PC-9 (cell line): ENCODE data around the gene ZNF580. TPM values are rescaled to one million over a fixed set of nuclear protein-coding genes. Genes with fewer than 3 reads are reported as not detected.
A peak's percentile ranks its signal among the peaks of the same experiment; 100 is the strongest.

Source experiments
- BruUV-seq: library from RNA; stranded (reverse); fragments of 400-500 nt; replicated peaks from 2 replicates; lab custom pipeline; 2021; lab: Mats Ljungman, UMichigan
- CTCF ChIA-PET: fragments of 300-600 bp; sonication (Branson Sonifier 250); formaldehyde crosslinking; loops from one replicate; lab custom pipeline; 2022; ENCODE audit warnings: antibody characterized with exemption; lab: Charles Lee
- POLR2A ChIA-PET: fragments of 300-600 bp; sonication (Branson Sonifier 250); formaldehyde crosslinking; loops from one replicate; lab custom pipeline; 2022; ENCODE audit warnings: antibody characterized with exemption; ENCODE audit not compliant: unreplicated experiment; lab: Charles Lee
- DNase-seq, 2 experiments: peaks; one replicate each; pipeline versions ENCODE4 v3.0.0 to v3.0.0-alpha.2; 2015 to 2022; ENCODE audit warnings: mixed read lengths in 1 of 2
- H2AFZ ChIP-seq: fragments of 200-600 bp; sonication (generic); 2 replicates; pipeline ENCODE4 v1.8.1; 2017; ENCODE audit warnings: antibody characterized with exemption
- H3F3A ChIP-seq: fragments of 200-600 bp; sonication (generic); 2 replicates; pipeline ENCODE4 v1.8.1; 2017; ENCODE audit warnings: antibody characterized with exemption, mild to moderate bottlenecking, low read depth; ENCODE audit not compliant: insufficient read depth
- H3K27ac ChIP-seq: fragments of 200-600 bp; sonication (generic); 2 replicates; pipeline ENCODE4 v1.6.1; 2016; ENCODE audit warnings: mixed run types
- H3K27me3 ChIP-seq: fragments of 200-600 bp; sonication (generic); 2 replicates; pipeline ENCODE4 v1.6.1; 2016; ENCODE audit warnings: low read depth, mixed run types; ENCODE audit not compliant: insufficient read depth
- H3K36me3 ChIP-seq: fragments of 200-600 bp; sonication (generic); 2 replicates; pipeline ENCODE4 v1.6.1; 2016; ENCODE audit warnings: low read depth, mixed run types
- H3K4me1 ChIP-seq: fragments of 200-600 bp; sonication (generic); replicated peaks from 2 replicates; pipeline ENCODE4 v1.6.1; 2016; ENCODE audit warnings: mixed run types; ENCODE audit not compliant: insufficient read depth
- H3K4me2 ChIP-seq: fragments of 200-600 bp; sonication (generic); 2 replicates; pipeline ENCODE4 v1.6.1; 2017; ENCODE audit warnings: mixed run types
- H3K4me3 ChIP-seq: fragments of 200-600 bp; sonication (generic); 2 replicates; pipeline ENCODE4 v1.6.1; 2016; ENCODE audit warnings: mixed run types
- H3K79me2 ChIP-seq: fragments of 200-600 bp; sonication (generic); 2 replicates; pipeline ENCODE4 v1.6.1; 2017; ENCODE audit warnings: low read depth, mixed run types
- H3K9me2 ChIP-seq: fragments of 200-600 bp; sonication (generic); 2 replicates; pipeline ENCODE4 v1.8.1; 2017; ENCODE audit warnings: mild to moderate bottlenecking; ENCODE audit not compliant: insufficient read depth
- H3K9me3 ChIP-seq: fragments of 200-600 bp; sonication (generic); 2 replicates; pipeline ENCODE4 v1.8.1; 2016; ENCODE audit warnings: low read depth; ENCODE audit not compliant: insufficient read depth
- H4K20me1 ChIP-seq: fragments of 200-600 bp; sonication (generic); 2 replicates; pipeline ENCODE4 v1.8.1; 2017; ENCODE audit not compliant: insufficient read depth
- EZH2 ChIP-seq: fragments of 200-600 bp; sonication (generic); IDR thresholded peaks from 2 replicates; pipeline ENCODE4 v1.8.0; 2017; ENCODE audit warnings: antibody characterized with exemption, low read depth
- intact Hi-C: fragments of 100-400 bp; cut with micrococcal nuclease; formaldehyde crosslinking; loops from one replicate; pipeline ENCODE4 v1.10.0; 2022; ENCODE audit not compliant: unreplicated experiment
- total RNA-seq: library from RNA; stranded (reverse); gene quantifications from 2 replicates; pipeline ENCODE4 v1.2.3, GENCODE V29; 2021
- TF ChIP-seq, protein P1 (sequence below): fragments of 200-600 bp; sonication (generic); conservative IDR thresholded peaks from 2 replicates; pipeline ENCODE4 v1.6.1; 2017; ENCODE audit warnings: mixed run types, antibody characterized with exemption, mild to moderate bottlenecking, moderate library complexity

The ZNF580 gene
- total RNA-seq, 1 experiment from 2014 or later, result 56.6 TPM

DNA sequence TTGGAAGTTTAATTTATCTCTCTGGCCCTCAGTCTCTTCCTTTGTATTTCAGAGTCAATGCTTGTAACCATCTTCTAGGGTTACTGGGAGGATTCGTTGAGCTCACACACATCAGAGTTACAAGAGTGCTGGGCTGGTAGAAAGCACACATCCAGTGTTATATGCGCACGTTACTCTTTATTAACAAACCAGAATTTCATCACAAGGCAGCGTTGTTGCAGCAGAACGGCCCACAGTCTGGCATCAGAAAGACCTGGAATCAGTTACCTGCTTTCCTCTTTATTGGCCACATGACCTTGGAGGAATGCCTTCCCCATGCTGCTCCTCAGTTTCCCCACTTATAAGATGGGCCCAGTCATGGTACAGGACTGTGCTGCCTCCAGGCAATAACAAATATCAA is 31.5 kb upstream of the ZNF580 start:
- Histone ChIP-seq H2AFZ (no peak overlapping the region), H3K27me3 (no peaks in the 10 kb centered on the region), H3K79me2 (peaks cover 40% of the 10 kb centered on the region), H3K4me3 (no peak overlapping the region), H3K4me2 (no peak overlapping the region), H3K9me3 (no peaks in the 10 kb centered on the region), H3F3A (peaks cover 36% of the 10 kb centered on the region), H3K27ac (no peak overlapping the region), H3K9me2 (no peaks in the 10 kb centered on the region), H3K4me1 (peaks cover 10% of the 10 kb centered on the region), H3K36me3 (peaks cover 12% of the 10 kb centered on the region; the same call in 1 of the 2 replicates), H4K20me1 (peaks cover 50% of the 10 kb centered on the region)
- CTCF ChIA-PET, result interaction anchor here (0.6 kb wide), 1 partner anchor 15 kb away, joined by 13 read pairs; the partner anchor contains the start of gene ZNF784
- POLR2A ChIA-PET, result no interaction called here
- intact Hi-C loops, result no loop called here
- peak in 1 of 2 experiments; percentile 20 for DNase-seq
- no TSS peak for BruUV-seq
- TF ChIP-seq, protein P1, sequence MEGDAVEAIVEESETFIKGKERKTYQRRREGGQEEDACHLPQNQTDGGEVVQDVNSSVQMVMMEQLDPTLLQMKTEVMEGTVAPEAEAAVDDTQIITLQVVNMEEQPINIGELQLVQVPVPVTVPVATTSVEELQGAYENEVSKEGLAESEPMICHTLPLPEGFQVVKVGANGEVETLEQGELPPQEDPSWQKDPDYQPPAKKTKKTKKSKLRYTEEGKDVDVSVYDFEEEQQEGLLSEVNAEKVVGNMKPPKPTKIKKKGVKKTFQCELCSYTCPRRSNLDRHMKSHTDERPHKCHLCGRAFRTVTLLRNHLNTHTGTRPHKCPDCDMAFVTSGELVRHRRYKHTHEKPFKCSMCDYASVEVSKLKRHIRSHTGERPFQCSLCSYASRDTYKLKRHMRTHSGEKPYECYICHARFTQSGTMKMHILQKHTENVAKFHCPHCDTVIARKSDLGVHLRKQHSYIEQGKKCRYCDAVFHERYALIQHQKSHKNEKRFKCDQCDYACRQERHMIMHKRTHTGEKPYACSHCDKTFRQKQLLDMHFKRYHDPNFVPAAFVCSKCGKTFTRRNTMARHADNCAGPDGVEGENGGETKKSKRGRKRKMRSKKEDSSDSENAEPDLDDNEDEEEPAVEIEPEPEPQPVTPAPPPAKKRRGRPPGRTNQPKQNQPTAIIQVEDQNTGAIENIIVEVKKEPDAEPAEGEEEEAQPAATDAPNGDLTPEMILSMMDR, result no peak
- no peak for TF ChIP-seq EZH2

DNA sequence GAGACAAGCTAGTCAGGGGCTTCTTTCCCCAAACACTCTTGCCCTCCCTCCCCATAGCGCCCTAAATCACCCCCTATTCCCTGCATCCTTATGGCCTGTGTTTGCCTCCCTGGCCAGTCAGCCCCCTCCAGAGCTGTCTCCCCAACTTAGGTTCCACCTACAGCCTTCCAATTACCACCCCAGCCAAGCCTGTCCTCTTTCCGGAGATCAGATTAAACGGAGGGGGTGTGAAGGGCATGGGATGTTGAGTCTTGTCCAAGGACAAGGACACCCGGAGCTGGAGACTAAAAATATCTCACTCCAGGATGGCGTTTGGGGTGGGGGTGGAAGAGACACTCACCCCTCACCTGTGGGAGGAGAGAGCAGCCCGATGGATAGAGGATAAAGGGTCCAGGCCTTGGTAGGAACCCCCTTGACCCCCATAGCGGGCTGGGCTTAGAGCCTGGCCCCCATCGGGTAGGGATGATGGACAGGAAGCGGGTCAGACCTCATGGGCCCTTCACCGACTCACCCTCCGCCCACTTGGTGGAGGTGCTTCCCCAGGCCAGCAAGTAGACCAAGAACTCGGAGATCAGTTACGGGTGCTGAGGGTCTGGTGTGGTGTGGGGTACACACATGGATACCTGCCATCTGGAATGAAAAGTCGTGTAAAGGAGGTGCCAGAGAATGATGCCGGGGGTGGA is 29.4 kb upstream of the ZNF580 start:
- intact Hi-C loops, result no loop called here
- Histone ChIP-seq H3K4me2 (no peak overlapping the region), H3K9me2 (no peaks in the 10 kb centered on the region), H4K20me1 (peaks cover 49% of the 10 kb centered on the region), H3K9me3 (no peaks in the 10 kb centered on the region), H3K27me3 (no peaks in the 10 kb centered on the region), H3K4me1 (peaks cover 6% of the 10 kb centered on the region), H3K4me3 (no peak overlapping the region), H3K36me3 (peaks cover 12% of the 10 kb centered on the region; the same call in 1 of the 2 replicates), H3F3A (peaks cover 25% of the 10 kb centered on the region; the same call in 1 of the 2 replicates), H2AFZ (no peak overlapping the region), H3K79me2 (peaks cover 34% of the 10 kb centered on the region), H3K27ac (no peak overlapping the region)
- ChIA-PET CTCF (interaction anchor here (0.6 kb wide), 1 partner anchor 143 kb away, joined by 3 read pairs; no protein-coding TSS in a partner anchor), POLR2A (no interaction called here)
- no TSS peak for BruUV-seq
- DNase-seq, result no peak
- TF ChIP-seq, protein P1, result no peak
- no peak for TF ChIP-seq EZH2

DNA sequence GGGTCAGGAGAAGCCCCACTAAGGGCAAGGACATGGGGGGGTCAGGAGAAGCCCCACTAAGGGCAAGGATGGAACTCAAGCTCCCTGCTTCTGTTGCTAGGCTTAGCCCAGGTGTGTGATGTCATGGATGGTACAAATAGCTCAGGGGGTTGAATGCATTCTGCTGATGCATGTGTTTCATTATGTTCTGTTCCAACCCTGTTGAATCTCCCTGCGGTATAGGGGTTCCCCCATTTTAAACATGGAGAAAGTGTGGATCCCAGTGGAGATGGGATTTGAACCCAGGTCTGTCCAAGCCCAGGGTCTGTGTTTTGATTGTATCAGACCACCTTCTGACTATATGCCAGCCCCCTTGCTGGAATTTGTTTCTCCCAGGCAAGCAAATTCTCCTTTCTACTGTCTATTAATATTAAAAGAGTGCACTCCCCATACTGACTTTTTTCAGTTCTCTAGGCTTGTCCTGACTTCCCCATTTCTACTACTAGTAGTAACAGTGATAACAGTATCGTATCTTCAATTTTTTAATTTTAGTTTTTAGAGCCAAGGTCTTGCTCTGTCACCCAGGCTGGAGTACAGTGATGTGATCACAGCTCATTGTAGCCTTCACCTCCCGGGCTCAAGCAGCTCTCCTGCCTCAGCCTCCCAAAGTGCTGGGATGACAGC is 28.7 kb upstream of the ZNF580 start:
- Histone ChIP-seq H3K27me3 (no peaks in the 10 kb centered on the region), H3K4me3 (no peak overlapping the region), H3K4me2 (no peak overlapping the region), H3K9me3 (no peaks in the 10 kb centered on the region), H4K20me1 (peaks cover 43% of the 10 kb centered on the region), H3K9me2 (no peaks in the 10 kb centered on the region), H3K27ac (no peak overlapping the region), H3K79me2 (peaks cover 27% of the 10 kb centered on the region), H3K4me1 (no peaks in the 10 kb centered on the region; the same call in 1 of the 2 replicates), H3K36me3 (peaks cover 12% of the 10 kb centered on the region; the same call in 1 of the 2 replicates), H3F3A (peaks cover 25% of the 10 kb centered on the region; the same call in 1 of the 2 replicates), H2AFZ (no peak overlapping the region)
- TF ChIP-seq, protein P1, result no peak
- BruUV-seq, result no TSS peak
- DNase-seq, result peak in 1 of 2 experiments; percentile 33
- CTCF ChIA-PET, result no interaction called here
- POLR2A ChIA-PET, result no interaction called here
- intact Hi-C loops, result no loop called here
